GM12878 (cell line): Measurements from ENCODE around the gene DHX16. TPM values are rescaled to one million over a fixed set of nuclear protein-coding genes. Genes with fewer than 3 reads are reported as not detected.

Experiments used
- ATAC-seq: fragments of 200-7000 bp; cut with Tn5 transposase; 3 replicates; pipeline ENCODE4 v1.9.1; 2020; ENCODE audit warnings: mild to moderate bottlenecking, moderate library complexity
- BruUV-seq: library from RNA; stranded (reverse); fragments of 400-500 nt; replicated peaks from 2 replicates; lab custom pipeline; 2021; lab: Mats Ljungman, UMichigan
- CTCF ChIA-PET: fragments of 300-600 bp; sonication (Branson Sonifier 250); formaldehyde crosslinking; extraction: SDS; loops from one replicate; lab custom pipeline; 2021; ENCODE audit warnings: inconsistent platforms; lab: Yijun Ruan, JAX
- POLR2A ChIA-PET: fragments of 350-600 bp; formaldehyde crosslinking; extraction: SDS; loops from one replicate; lab custom pipeline; 2021; ENCODE audit warnings: inconsistent platforms; lab: Charles Lee
- RAD21 ChIA-PET: fragments of 300-600 bp; sonication (Branson Sonifier 250); formaldehyde crosslinking; loops from one replicate; lab custom pipeline; 2023; ENCODE audit warnings: antibody characterized with exemption; ENCODE audit not compliant: unreplicated experiment; lab: Charles Lee
- SMC1A ChIA-PET: fragments of 300-600 bp; sonication (Branson Sonifier 250); formaldehyde crosslinking; loops from one replicate; lab custom pipeline; 2023; ENCODE audit not compliant: unreplicated experiment, uncharacterized antibody; lab: Charles Lee
- DNase-seq: peaks from one replicate; pipeline ENCODE4 v3.0.0-alpha.2; 2011; ENCODE audit warnings: low read depth, low spot score
- FAIRE-seq: peaks from 3 replicates; lab custom pipeline; 2011; peaks lifted over from hg19 to GRCh38; lab: Jason Lieb, UNC
- H2AFZ ChIP-seq: 2 replicates; pipeline ENCODE4 v1.6.0; 2011; ENCODE audit warnings: low read depth, low read length, control low read depth; ENCODE audit not compliant: control insufficient read depth
- H3K27ac ChIP-seq: 2 replicates; pipeline ENCODE4 v1.5.1; 2011; ENCODE audit warnings: control low read depth; ENCODE audit not compliant: control insufficient read depth, insufficient read depth
- H3K27me3 ChIP-seq, 2 experiments: replicated peaks in 1 of 2; 2 replicates each; pipeline versions ENCODE4 v1.6.0 to v1.6.1; 2011; ENCODE audit warnings: low read length in 1 of 2; ENCODE audit not compliant: control insufficient read depth in 2 of 2, insufficient read depth in 2 of 2
- H3K36me3 ChIP-seq, 2 experiments: 2 replicates each; pipeline ENCODE4 v1.5.1; 2011; ENCODE audit warnings: low read length in 1 of 2; ENCODE audit not compliant: control insufficient read depth in 2 of 2, insufficient read depth in 2 of 2
- H3K4me1 ChIP-seq: 2 replicates; pipeline ENCODE4 v1.6.1; 2011; ENCODE audit warnings: mild to moderate bottlenecking, low read length, moderate library complexity, mixed read lengths; ENCODE audit not compliant: control insufficient read depth, insufficient read depth
- H3K4me2 ChIP-seq: 2 replicates; pipeline ENCODE4 v1.6.0; 2011; ENCODE audit warnings: control low read depth; ENCODE audit not compliant: control insufficient read depth, insufficient read depth
- H3K4me3 ChIP-seq: fragments of 200-600 bp; sonication (generic); 2 replicates; pipeline ENCODE4 v1.5.1; 2016
- H3K79me2 ChIP-seq: 2 replicates; pipeline ENCODE4 v1.6.0; 2011; ENCODE audit warnings: low read length; ENCODE audit not compliant: control insufficient read depth, insufficient read depth
- H3K9ac ChIP-seq: 2 replicates; pipeline ENCODE4 v1.8.0; 2011; ENCODE audit warnings: low read length, control low read depth, mixed read lengths; ENCODE audit not compliant: control insufficient read depth, insufficient read depth
- H3K9me3 ChIP-seq: replicated peaks from 3 replicates; pipeline ENCODE4 v1.5.1; 2011; ENCODE audit warnings: mild to moderate bottlenecking, low read length; ENCODE audit not compliant: control insufficient read depth, insufficient read depth
- H4K20me1 ChIP-seq: 2 replicates; pipeline ENCODE4 v1.6.0; 2011; ENCODE audit not compliant: control insufficient read depth, insufficient read depth
- BRCA1 ChIP-seq: IDR thresholded peaks from 2 replicates; pipeline ENCODE4 v1.6.1; 2011; ENCODE audit warnings: low read depth, low read length, improper control_type of control experiment
- CBFB ChIP-seq: IDR thresholded peaks from 2 replicates; pipeline ENCODE4 v1.6.1; 2016; ENCODE audit warnings: antibody characterized with exemption, low read depth
- IRF3 ChIP-seq: fragments of 450-650 bp; IDR thresholded peaks from 2 replicates; pipeline ENCODE4 v1.6.1; 2014; ENCODE audit warnings: mild to moderate bottlenecking
- NBN ChIP-seq: fragments of 450-650 bp; IDR thresholded peaks from 2 replicates; pipeline ENCODE4 v1.6.1; 2016
- NFXL1 ChIP-seq: fragments of 450-650 bp; IDR thresholded peaks from 2 replicates; pipeline ENCODE4 v1.6.1; 2017; ENCODE audit warnings: antibody characterized with exemption, mild to moderate bottlenecking, borderline replicate concordance
- NFYA ChIP-seq: IDR thresholded peaks from 2 replicates; pipeline ENCODE4 v1.6.1; 2011; ENCODE audit warnings: low read depth, mild to moderate bottlenecking, low read length, improper control_type of control experiment, borderline replicate concordance
- PML ChIP-seq: IDR thresholded peaks from 2 replicates; pipeline ENCODE4 v1.6.1; 2012; ENCODE audit warnings: low read length, inconsistent platforms
- POLR2A ChIP-seq: IDR thresholded peaks from 2 replicates; pipeline ENCODE4 v1.6.1; 2011; ENCODE audit warnings: low read depth, mild to moderate bottlenecking, low read length
- SMAD5 ChIP-seq: IDR thresholded peaks from 2 replicates; pipeline ENCODE4 v1.6.1; 2016; ENCODE audit warnings: antibody characterized with exemption, low read depth
- WGBS: methylation state at CpG from one replicate; pipeline ENCODE4 v1.1.6; 2016; ENCODE audit warnings: low lambda C conversion rate; ENCODE audit not compliant: insufficient replicate concordance, insufficient coverage; ENCODE audit errors: missing lambda C conversion rate; 5-methylcytosine and 5-hydroxymethylcytosine counted together
- in situ Hi-C: fragments of 300-500 bp; cut with MboI; formaldehyde crosslinking; loops from 9 replicates; pipeline ENCODE4 v1.14.3; 2018; ENCODE audit warnings: mixed read lengths
- intact Hi-C: fragments of 100-400 bp; cut with micrococcal nuclease; formaldehyde crosslinking; loops from one replicate; pipeline ENCODE4 v1.14.2; 2022; ENCODE audit not compliant: unreplicated experiment
- polyA plus RNA-seq, 11 experiments: library from polyadenylated mRNA; depleted of rRNA in 4 of 11; unstranded in 6 of 11; stranded (reverse) in 5 of 11; fragments of >200 nt; fragmentation: Nextera tagmentation in 4 of 11; fragmentation: Illumina TruSeq in 1 of 11; extraction: Ambion mirVana in 4 of 11; extraction: Trizol in 1 of 11; gene quantifications; 1 replicate in 1 of 11; 2 replicates in 10 of 11; pipeline versions ENCODE4 v1.2.1 to v1.2.3, GENCODE V29; 2011 to 2016; ENCODE audit warnings: inconsistent platforms in 2 of 11, missing spikeins in 2 of 11, low read depth in 1 of 11
- total RNA-seq, 4 experiments: library from RNA; depleted of rRNA in 3 of 4; stranded (reverse); fragments of >200 nt in 3 of 4; fragmentation: Illumina TruSeq in 1 of 4; extraction: Trizol in 1 of 4; gene quantifications; 2 replicates each; pipeline versions ENCODE4 v1.2.1 to v1.2.3, GENCODE V29; 2013 to 2021
- TF ChIP-seq, protein P1 (sequence below): IDR thresholded peaks from 2 replicates; pipeline ENCODE4 v1.6.1; 2012; ENCODE audit warnings: low read length, inconsistent platforms

DHX16 gene
- total and polyA plus RNA-seq, 10 of the 15 experiments (the other 5 are each of a cell fraction or from before 2014, with no cell fraction given), result 10.1 to 41.4 (median 38.3) TPM

GRCh38 chr6:30612687-30613248 is 60.0 kb downstream of the DHX16 start:
- H3K4me3 ChIP-seq, result no peak overlapping the region
- peak; percentile 46; the same call in 1 of the 2 replicates for TF ChIP-seq SMAD5
- no peak for TF ChIP-seq CBFB
- TF ChIP-seq POLR2A, result peak; percentile 63
- TF ChIP-seq PML, result peak; percentile 48; the same call in 1 of the 2 replicates
- TF ChIP-seq BRCA1, result no peak
- no peak for TF ChIP-seq NFXL1
- no peak for TF ChIP-seq IRF3
- TF ChIP-seq NBN, result no peak
- TF ChIP-seq, protein P1, sequence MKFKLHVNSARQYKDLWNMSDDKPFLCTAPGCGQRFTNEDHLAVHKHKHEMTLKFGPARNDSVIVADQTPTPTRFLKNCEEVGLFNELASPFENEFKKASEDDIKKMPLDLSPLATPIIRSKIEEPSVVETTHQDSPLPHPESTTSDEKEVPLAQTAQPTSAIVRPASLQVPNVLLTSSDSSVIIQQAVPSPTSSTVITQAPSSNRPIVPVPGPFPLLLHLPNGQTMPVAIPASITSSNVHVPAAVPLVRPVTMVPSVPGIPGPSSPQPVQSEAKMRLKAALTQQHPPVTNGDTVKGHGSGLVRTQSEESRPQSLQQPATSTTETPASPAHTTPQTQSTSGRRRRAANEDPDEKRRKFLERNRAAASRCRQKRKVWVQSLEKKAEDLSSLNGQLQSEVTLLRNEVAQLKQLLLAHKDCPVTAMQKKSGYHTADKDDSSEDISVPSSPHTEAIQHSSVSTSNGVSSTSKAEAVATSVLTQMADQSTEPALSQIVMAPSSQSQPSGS, result no peak
- no peak for TF ChIP-seq NFYA
- TF ChIP-seq, all 136 proteins: peak for 3
- H4K20me1 ChIP-seq, result 0 out of 2 replicates have a peak, but pooled peaks cover 8% of the 10 kb centered on the region
- no peaks in the 10 kb centered on the region for H3K27me3 ChIP-seq
- 69% methylated on average over 6 of the region's 6 CpGs for WGBS
- H3K9me3 ChIP-seq, result no peaks in the 10 kb centered on the region; the same call in 2 of the 3 replicates
- ChIA-PET POLR2A (interaction anchor here (0.6 to 2.0 kb wide), 13 partner anchors 10 to 533 kb away, joined by 3 to 11 read pairs (median 4); partner anchors contain the start of genes ABCF1, C6orf136, GNL1 and PRR3), CTCF (interaction anchor here (0.6 to 4.2 kb wide), 18 partner anchors 8 to 474 kb away, joined by 3 to 41 read pairs (median 6); partner anchors contain the start of gene DHX16), RAD21 (interaction anchor here (0.9 to 2.2 kb wide), 5 partner anchors 42 to 131 kb away, joined by 3 to 7 read pairs (median 5); partner anchors contain the start of genes ABCF1 and MDC1), SMC1A (interaction anchor here (0.8 to 3.5 kb wide), 15 partner anchors 8 to 475 kb away, joined by 3 to 19 read pairs (median 5); partner anchors contain the start of gene PRR3)
- H3K4me1 ChIP-seq, result peaks cover 3% of the 10 kb centered on the region
- no TSS peak for BruUV-seq
- no peak overlapping the region for H3K27ac ChIP-seq
- no peak for ATAC-seq
- peaks cover 41% of the 10 kb centered on the region for H3K79me2 ChIP-seq
- DNase-seq, result no peak
- FAIRE-seq, result no peak
- in situ Hi-C loops (no loop called here), intact Hi-C loops (no loop called here)
- H2AFZ ChIP-seq, result no peak overlapping the region
- no peak overlapping the region for H3K9ac ChIP-seq
- H3K4me2 ChIP-seq, result peak overlapping the region; percentile 39
- peaks cover 1 to 48% of the 10 kb centered on the region in 2 experiments for H3K36me3 ChIP-seq
